GM23248 (cell line): Measurements from ENCODE around the gene RBMS1. TPM values are rescaled to one million over a fixed set of nuclear protein-coding genes. Genes with fewer than 3 reads are reported as not detected.

Experiments used
- DNase-seq: peaks from one replicate; pipeline ENCODE4 v3.0.0-alpha.2; 2015
- H2AFZ ChIP-seq: fragments of 200-600 bp; sonication (generic); 2 replicates; pipeline ENCODE4 v1.6.1; 2016; ENCODE audit warnings: antibody characterized with exemption
- H3F3A ChIP-seq: fragments of 200-600 bp; sonication (generic); 2 replicates; pipeline ENCODE4 v1.6.1; 2016; ENCODE audit warnings: mild to moderate bottlenecking, antibody characterized with exemption, mixed run types; ENCODE audit not compliant: insufficient read depth
- H3K27ac ChIP-seq: fragments of 200-600 bp; sonication (generic); 2 replicates; pipeline ENCODE4 v1.5.1; 2016; ENCODE audit warnings: mild to moderate bottlenecking
- H3K27me3 ChIP-seq: fragments of 200-600 bp; sonication (generic); replicated peaks from 2 replicates; pipeline ENCODE4 v1.6.1; 2016; ENCODE audit warnings: mild to moderate bottlenecking; ENCODE audit not compliant: insufficient read depth
- H3K36me3 ChIP-seq: fragments of 200-600 bp; sonication (generic); 2 replicates; pipeline ENCODE4 v1.6.1; 2016; ENCODE audit warnings: low read depth, mild to moderate bottlenecking
- H3K4me1 ChIP-seq: fragments of 200-600 bp; sonication (generic); 2 replicates; pipeline ENCODE4 v1.6.1; 2016; ENCODE audit warnings: mild to moderate bottlenecking; ENCODE audit not compliant: insufficient read depth
- H3K4me2 ChIP-seq: fragments of 200-600 bp; sonication (generic); one replicate; pipeline ENCODE4 v1.6.1; 2016; ENCODE audit warnings: mild to moderate bottlenecking; ENCODE audit not compliant: unreplicated experiment
- H3K4me3 ChIP-seq: fragments of 200-600 bp; sonication (generic); 2 replicates; pipeline ENCODE4 v1.5.1; 2016; ENCODE audit warnings: mild to moderate bottlenecking
- H3K79me2 ChIP-seq: fragments of 200-600 bp; sonication (generic); 2 replicates; pipeline ENCODE4 v1.6.1; 2016; ENCODE audit warnings: mild to moderate bottlenecking; ENCODE audit not compliant: insufficient read depth
- H3K9ac ChIP-seq: fragments of 200-600 bp; sonication (generic); 2 replicates; pipeline ENCODE4 v1.6.1; 2016; ENCODE audit warnings: mild to moderate bottlenecking
- H3K9me2 ChIP-seq: fragments of 200-600 bp; sonication (generic); 2 replicates; pipeline ENCODE4 v1.6.1; 2016; ENCODE audit warnings: mixed run types, mild to moderate bottlenecking, moderate library complexity; ENCODE audit not compliant: insufficient read depth
- H3K9me3 ChIP-seq: fragments of 200-600 bp; sonication (generic); one replicate; pipeline ENCODE4 v1.6.1; 2017; ENCODE audit warnings: low read depth
- H4K20me1 ChIP-seq: fragments of 200-600 bp; sonication (generic); 2 replicates; pipeline ENCODE4 v1.6.0; 2016; ENCODE audit not compliant: insufficient read depth
- EZH2 ChIP-seq: fragments of 200-600 bp; sonication (generic); IDR thresholded peaks from 2 replicates; pipeline ENCODE4 v1.6.1; 2018; ENCODE audit warnings: antibody characterized with exemption, mild to moderate bottlenecking; ENCODE audit not compliant: insufficient read depth, poor library complexity, severe bottlenecking
- EZH2phosphoT487 ChIP-seq: fragments of 200-600 bp; sonication (generic); IDR thresholded peaks from 2 replicates; pipeline ENCODE4 v1.6.1; 2018; ENCODE audit warnings: antibody characterized with exemption, moderate library complexity, mild to moderate bottlenecking, low read depth; ENCODE audit not compliant: insufficient read depth
- WGBS, 2 experiments: methylation state at CpG; one replicate each; pipeline ENCODE4 v1.1.6; 2015 to 2017; ENCODE audit warnings: low lambda C conversion rate in 2 of 2, low coverage in 1 of 2; ENCODE audit errors: missing lambda C conversion rate in 2 of 2; 5-methylcytosine and 5-hydroxymethylcytosine counted together
- in situ Hi-C: fragments of 300-500 bp; cut with MboI; formaldehyde crosslinking; loops from 2 replicates; pipeline ENCODE4 v1.15.0; 2020
- polyA plus RNA-seq: library from polyadenylated mRNA; unstranded; fragments of >200 nt; fragmentation: Nextera tagmentation; extraction: Ambion mirVana; gene quantifications from 2 replicates; pipeline ENCODE4 v1.2.1, GENCODE V29; 2016
- total RNA-seq: library from RNA; depleted of rRNA; stranded (reverse); fragments of >200 nt; shearing (Covaris generic); gene quantifications from 2 replicates; pipeline ENCODE4 v1.2.3, GENCODE V29; 2014

The RBMS1 gene
- total and polyA plus RNA-seq, 2 experiments from 2014 or later = 72.3 to 91.7 TPM

DNA sequence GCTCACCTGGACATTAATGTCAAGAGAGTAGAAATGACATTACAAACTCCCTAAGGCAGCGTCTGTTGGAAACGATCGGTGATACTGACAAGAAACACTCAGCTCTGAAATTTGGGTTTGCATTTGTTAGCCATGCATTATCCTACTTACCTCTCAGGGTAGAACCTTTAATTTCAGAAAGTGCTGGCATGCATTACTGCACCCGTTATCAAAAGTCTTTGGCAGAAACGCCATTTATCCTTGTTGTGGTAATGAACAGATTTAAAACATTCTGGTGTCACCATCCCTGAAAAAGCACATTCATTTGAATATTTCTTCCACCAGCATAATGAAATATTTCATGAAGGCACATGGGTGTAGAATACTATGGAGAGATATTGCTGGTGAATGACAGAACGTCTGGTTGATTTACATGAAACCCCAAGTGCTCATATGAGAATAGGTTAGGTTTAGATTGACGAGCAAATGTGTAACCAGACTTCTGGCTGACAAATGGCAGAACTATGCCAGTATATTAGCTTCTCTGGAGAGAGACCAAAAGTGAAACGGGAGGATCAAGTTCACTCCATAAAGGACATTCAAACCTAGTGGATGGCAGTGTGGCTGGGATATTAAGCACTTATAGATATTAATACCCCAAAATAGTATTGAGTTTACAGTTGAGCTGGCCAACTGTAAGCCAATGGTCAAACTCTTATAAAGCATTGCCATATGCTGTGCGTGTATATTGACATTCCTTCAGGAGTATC, 240.0 kb downstream of the RBMS1 start:
- Histone ChIP-seq H3K4me2 (no peak overlapping the region), H3F3A (no peaks in the 10 kb centered on the region), H2AFZ (no peak overlapping the region), H3K27ac (no peak overlapping the region), H3K27me3 (no peaks in the 10 kb centered on the region), H3K4me1 (peaks cover 20% of the 10 kb centered on the region), H3K4me3 (no peak overlapping the region), H4K20me1 (no peaks in the 10 kb centered on the region), H3K9me3 (no peaks in the 10 kb centered on the region), H3K9me2 (no peaks in the 10 kb centered on the region), H3K36me3 (no peaks in the 10 kb centered on the region), H3K9ac (no peak overlapping the region), H3K79me2 (no peaks in the 10 kb centered on the region)
- in situ Hi-C loops = loop anchor here (25.0 kb wide), 1 partner anchor 141 kb away; no protein-coding TSS in a partner anchor
- peak; percentile 68 for DNase-seq
- WGBS, 2 experiments = 46 to 48% methylated on average over 9 of the region's 9 CpGs
- TF ChIP-seq EZH2phosphoT487 (no peak), EZH2 (no peak)

DNA sequence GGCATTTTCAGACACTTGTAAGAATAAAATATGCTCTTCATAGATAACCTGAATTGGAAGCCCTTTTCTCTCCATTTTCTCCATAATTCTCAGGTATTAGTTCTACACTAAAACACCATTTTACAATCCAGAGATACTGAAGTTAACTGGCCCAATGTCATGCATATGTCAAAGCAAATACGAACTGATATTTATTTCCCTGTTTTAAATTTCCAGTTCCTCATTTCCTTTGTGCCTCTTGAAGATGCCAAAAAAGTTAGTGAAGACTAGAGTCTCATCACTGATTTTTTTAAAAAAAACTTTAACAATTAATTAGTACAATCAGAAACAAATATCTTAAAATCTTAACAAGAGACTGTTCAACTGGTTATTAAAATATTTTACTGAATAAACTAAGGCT, 240.7 kb downstream of the RBMS1 start:
- H3K4me1 ChIP-seq = peaks cover 20% of the 10 kb centered on the region
- 90 to 96% methylated on average over 1 of the region's 1 CpG for WGBS, 2 experiments
- H3K79me2 ChIP-seq = no peaks in the 10 kb centered on the region
- H3K27me3 ChIP-seq = no peaks in the 10 kb centered on the region
- no peaks in the 10 kb centered on the region for H4K20me1 ChIP-seq
- no peaks in the 10 kb centered on the region for H3F3A ChIP-seq
- no peaks in the 10 kb centered on the region for H3K36me3 ChIP-seq
- H3K4me3 ChIP-seq = no peak overlapping the region
- no peak overlapping the region for H2AFZ ChIP-seq
- H3K4me2 ChIP-seq = no peak overlapping the region
- H3K9me3 ChIP-seq = no peaks in the 10 kb centered on the region
- in situ Hi-C loops = loop anchor here (25.0 kb wide), 1 partner anchor 141 kb away; no protein-coding TSS in a partner anchor
- no peak overlapping the region for H3K9ac ChIP-seq
- H3K27ac ChIP-seq = no peak overlapping the region
- H3K9me2 ChIP-seq = no peaks in the 10 kb centered on the region
- DNase-seq = no peak
- no peak for TF ChIP-seq EZH2phosphoT487
- TF ChIP-seq EZH2 = no peak

DNA sequence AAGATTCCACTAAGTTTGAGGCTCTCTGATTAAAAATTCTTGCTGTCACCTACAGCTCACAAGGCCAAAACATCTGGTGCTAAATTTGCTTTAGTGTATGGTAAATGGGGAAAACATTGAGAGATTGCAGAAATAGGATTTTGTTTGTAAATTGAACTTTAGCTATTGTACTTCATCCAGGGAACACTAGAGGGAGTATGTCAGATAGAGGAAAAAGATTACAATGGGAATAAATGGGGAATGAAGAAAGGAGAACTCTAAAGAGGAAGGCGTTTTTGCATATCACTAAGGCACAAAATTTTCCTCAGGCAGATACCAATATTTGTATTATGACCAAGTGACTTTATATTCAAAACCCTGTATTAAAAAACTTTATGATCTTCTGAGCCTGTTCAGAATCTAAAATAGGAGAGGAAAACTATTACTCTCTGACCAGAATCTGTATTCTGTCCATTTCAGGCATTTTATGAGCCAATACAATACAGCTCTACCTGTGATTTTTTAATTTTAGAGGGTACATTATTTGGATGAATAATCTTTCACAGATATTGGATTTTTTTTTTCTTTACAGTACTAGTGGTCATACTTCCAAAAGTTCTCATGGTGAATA, 241.2 kb downstream of the RBMS1 start:
- H3K9me2 ChIP-seq = no peaks in the 10 kb centered on the region
- in situ Hi-C loops = loop anchor here (25.0 kb wide), 1 partner anchor 140 kb away; no protein-coding TSS in a partner anchor
- H3K4me3 ChIP-seq = no peak overlapping the region
- H3K9ac ChIP-seq = no peak overlapping the region
- no peaks in the 10 kb centered on the region for H3F3A ChIP-seq
- no peak overlapping the region for H3K27ac ChIP-seq
- peak; percentile 53 for DNase-seq
- peaks cover 16% of the 10 kb centered on the region for H3K4me1 ChIP-seq
- no peak for TF ChIP-seq EZH2
- TF ChIP-seq EZH2phosphoT487 = no peak
- H3K9me3 ChIP-seq = no peaks in the 10 kb centered on the region
- no peaks in the 10 kb centered on the region for H3K36me3 ChIP-seq
- WGBS, 2 experiments = 2 to 14% methylated on average over 1 of the region's 1 CpG
- H2AFZ ChIP-seq = no peak overlapping the region
- no peaks in the 10 kb centered on the region for H3K27me3 ChIP-seq
- no peaks in the 10 kb centered on the region for H3K79me2 ChIP-seq
- no peak overlapping the region for H3K4me2 ChIP-seq
- no peaks in the 10 kb centered on the region for H4K20me1 ChIP-seq

DNA sequence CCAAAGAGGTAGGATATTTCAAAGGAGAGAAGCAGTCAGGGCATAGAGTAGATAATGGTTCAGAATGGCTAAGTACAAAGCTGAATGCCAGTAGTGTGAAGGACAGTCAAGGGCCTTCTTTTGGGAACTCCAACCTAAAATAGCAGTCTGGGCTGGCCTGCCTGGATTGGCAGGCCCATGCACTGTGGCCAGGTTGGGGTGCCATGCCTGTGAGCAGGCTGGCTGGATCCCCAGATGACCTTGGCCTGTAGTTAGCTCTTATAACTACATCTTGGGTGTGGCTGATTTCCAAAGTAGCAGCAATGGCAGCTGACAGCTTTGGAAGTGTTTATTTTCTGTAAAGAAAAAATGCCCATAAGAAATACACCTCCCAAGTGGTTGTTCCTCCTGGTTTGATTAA, 242.0 kb downstream of the RBMS1 start:
- H3K36me3 ChIP-seq = no peaks in the 10 kb centered on the region
- H4K20me1 ChIP-seq = no peaks in the 10 kb centered on the region
- TF ChIP-seq EZH2 (no peak), EZH2phosphoT487 (no peak)
- no peak overlapping the region for H3K27ac ChIP-seq
- in situ Hi-C loops = loop anchor here (25.0 kb wide), 1 partner anchor 139 kb away; no protein-coding TSS in a partner anchor
- no peaks in the 10 kb centered on the region for H3K27me3 ChIP-seq
- no peaks in the 10 kb centered on the region for H3F3A ChIP-seq
- H3K79me2 ChIP-seq = no peaks in the 10 kb centered on the region
- no peaks in the 10 kb centered on the region for H3K9me3 ChIP-seq
- no peak overlapping the region for H3K9ac ChIP-seq
- peaks cover 10% of the 10 kb centered on the region for H3K4me1 ChIP-seq
- DNase-seq = no peak
- H3K9me2 ChIP-seq = no peaks in the 10 kb centered on the region
- no peak overlapping the region for H3K4me2 ChIP-seq
- no peak overlapping the region for H3K4me3 ChIP-seq
- H2AFZ ChIP-seq = no peak overlapping the region
